Sigmoid colon (tissue), 7 donors: ENCODE measurements around the gene HNRNPA1L2. TPM values are rescaled to one million over a fixed set of nuclear protein-coding genes. Genes with fewer than 3 reads are reported as not detected.

ENCODE experiments used
- DNase-seq: peaks from one replicate; pipeline ENCODE4 v3.0.0-alpha.2; 2019
- H3K27ac ChIP-seq, 4 donors: fragments of 200-600 bp; sonication (generic); one replicate each; pipeline ENCODE4 v1.5.1; 2016 to 2019; ENCODE audit warnings: mild to moderate bottlenecking in 1 of 4
- H3K27me3 ChIP-seq, 3 donors: fragments of 200-600 bp; sonication (generic); one replicate each; pipeline ENCODE4 v1.5.1; 2019; ENCODE audit warnings: mild to moderate bottlenecking in 1 of 3
- H3K36me3 ChIP-seq, 4 donors: fragments of 200-600 bp; sonication (generic); one replicate each; pipeline ENCODE4 v1.5.1; 2016 to 2019
- H3K4me1 ChIP-seq, 4 donors: fragments of 200-600 bp; sonication (generic); one replicate each; pipeline ENCODE4 v1.5.1; 2017 to 2019
- H3K4me3 ChIP-seq, 4 donors: fragments of 200-600 bp; sonication (generic); one replicate each; pipeline ENCODE4 v1.5.1; 2017 to 2019; ENCODE audit warnings: mild to moderate bottlenecking in 2 of 4, moderate library complexity in 1 of 4
- H3K9me3 ChIP-seq, 4 donors: fragments of 200-600 bp in 3 of 4; sonication (generic) in 3 of 4; one replicate each; pipeline versions ENCODE4 v1.5.1 to v1.6.1; 2013 to 2019
- EP300 ChIP-seq, 4 donors: sonication (generic); formaldehyde crosslinking; IDR thresholded peaks; one replicate each; pipeline ENCODE4 v1.6.1; 2017; ENCODE audit warnings: antibody characterized with exemption in 4 of 4
- POLR2A ChIP-seq, 2 donors: fragments of 450-650 bp; IDR thresholded peaks; one replicate each; pipeline ENCODE4 v1.6.1; 2016; ENCODE audit warnings: antibody characterized with exemption in 2 of 2, mild to moderate bottlenecking in 2 of 2, moderate library complexity in 2 of 2
- POLR2AphosphoS5 ChIP-seq, 4 donors: sonication (generic); formaldehyde crosslinking; IDR thresholded peaks; one replicate each; pipeline ENCODE4 v1.6.1; 2017; ENCODE audit warnings: antibody characterized with exemption in 4 of 4
- WGBS, 2 donors: extraction: QIAGEN DNeasy Blood & Tissue Kit; methylation state at CpG; one replicate each; pipeline ENCODE4 v1.1.7; 2013; 5-methylcytosine and 5-hydroxymethylcytosine counted together
- intact Hi-C: fragments of 100-400 bp; cut with DNase I; formaldehyde crosslinking; loops from one replicate; pipeline ENCODE4 v1.15.1; 2023
- polyA plus RNA-seq, 3 donors: library from polyadenylated mRNA; stranded (reverse); fragments of 200-250 nt; gene quantifications; one replicate each; pipeline ENCODE4 v1.2.3, GENCODE V29; 2013
- total RNA-seq, 4 donors: library from RNA; depleted of rRNA; stranded (reverse); fragments of >200 nt; gene quantifications; one replicate each; pipeline ENCODE4 v1.1.0, GENCODE V29; 2016
- TF ChIP-seq, protein P1 (sequence below), 4 experiments: fragments of 450-650 bp in 3 of 4; fragments of 200-600 bp in 1 of 4; IDR thresholded peaks; one replicate each; pipeline ENCODE4 v1.5.1; 2016 to 2019; ENCODE audit warnings: antibody characterized with exemption in 4 of 4, mild to moderate bottlenecking in 3 of 4, moderate library complexity in 2 of 4
- donor health status: healthy with polysubstance abuse.
- donor health status: Bipolar disorder and iron deficiency.
- donor health status: healthy.

Gene HNRNPA1L2
- total and polyA plus RNA-seq, 7 donors = 0.95 to 6.2 (median 3.6) TPM

DNA sequence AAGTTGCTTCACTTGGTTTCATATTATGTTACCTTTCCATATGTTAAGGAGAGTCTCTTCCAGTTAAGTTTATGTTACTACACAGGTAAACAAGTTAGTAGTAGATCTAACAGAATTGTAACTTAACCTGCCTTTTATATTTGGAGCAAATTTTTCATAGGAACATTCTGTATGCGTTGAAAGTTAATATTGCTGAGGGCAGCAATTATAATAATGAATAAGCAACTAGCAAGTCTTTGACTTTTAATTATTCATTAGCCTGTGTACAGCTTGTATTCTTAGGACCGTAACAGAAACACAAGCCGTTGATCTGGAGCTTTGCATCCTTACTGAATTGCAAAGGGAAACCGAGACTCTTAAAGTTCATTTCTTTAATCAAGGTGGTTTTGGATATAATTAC is 22.0 kb downstream of the HNRNPA1L2 start:
- no peaks in the 10 kb centered on the region for H3K9me3 ChIP-seq
- H3K4me1 ChIP-seq = no peaks in the 10 kb centered on the region
- intact Hi-C loops = no loop called here
- H3K36me3 ChIP-seq = peaks cover 5 to 94% (median 26%) of the 10 kb centered on the region in 4 donors
- H3K27me3 ChIP-seq = no peaks in the 10 kb centered on the region
- no peak overlapping the region for H3K27ac ChIP-seq
- TF ChIP-seq EP300 (IDR thresholded peaks at IDR 0.05) (no peak), POLR2AphosphoS5 (IDR thresholded peaks at IDR 0.05) (no peak), POLR2A (IDR thresholded peaks at IDR 0.05) (no peak)
- TF ChIP-seq, protein P1, sequence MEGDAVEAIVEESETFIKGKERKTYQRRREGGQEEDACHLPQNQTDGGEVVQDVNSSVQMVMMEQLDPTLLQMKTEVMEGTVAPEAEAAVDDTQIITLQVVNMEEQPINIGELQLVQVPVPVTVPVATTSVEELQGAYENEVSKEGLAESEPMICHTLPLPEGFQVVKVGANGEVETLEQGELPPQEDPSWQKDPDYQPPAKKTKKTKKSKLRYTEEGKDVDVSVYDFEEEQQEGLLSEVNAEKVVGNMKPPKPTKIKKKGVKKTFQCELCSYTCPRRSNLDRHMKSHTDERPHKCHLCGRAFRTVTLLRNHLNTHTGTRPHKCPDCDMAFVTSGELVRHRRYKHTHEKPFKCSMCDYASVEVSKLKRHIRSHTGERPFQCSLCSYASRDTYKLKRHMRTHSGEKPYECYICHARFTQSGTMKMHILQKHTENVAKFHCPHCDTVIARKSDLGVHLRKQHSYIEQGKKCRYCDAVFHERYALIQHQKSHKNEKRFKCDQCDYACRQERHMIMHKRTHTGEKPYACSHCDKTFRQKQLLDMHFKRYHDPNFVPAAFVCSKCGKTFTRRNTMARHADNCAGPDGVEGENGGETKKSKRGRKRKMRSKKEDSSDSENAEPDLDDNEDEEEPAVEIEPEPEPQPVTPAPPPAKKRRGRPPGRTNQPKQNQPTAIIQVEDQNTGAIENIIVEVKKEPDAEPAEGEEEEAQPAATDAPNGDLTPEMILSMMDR (IDR thresholded peaks at IDR 0.05) = no peak
- DNase-seq = no peak
- no peak overlapping the region for H3K4me3 ChIP-seq
- 98% methylated on average over 4 of the region's 4 CpGs for WGBS, 2 donors

GRCh38 chr13:52665325-52665724 is 23.1 kb downstream of the HNRNPA1L2 start:
- DNase-seq = no peak
- no peak for TF ChIP-seq POLR2A (IDR thresholded peaks at IDR 0.05)
- TF ChIP-seq, protein P1 (IDR thresholded peaks at IDR 0.05) = peak in 1 of 4 experiments; percentile 21
- intact Hi-C loops = no loop called here
- no peaks in the 10 kb centered on the region for H3K27me3 ChIP-seq
- no peak overlapping the region for H3K4me3 ChIP-seq
- H3K36me3 ChIP-seq = peaks cover 5 to 91% (median 25%) of the 10 kb centered on the region in 4 donors
- H3K4me1 ChIP-seq = no peaks in the 10 kb centered on the region
- no peaks in the 10 kb centered on the region for H3K9me3 ChIP-seq
- no peak overlapping the region for H3K27ac ChIP-seq

- peaks cover 4 to 64% (median 10%) of the 10 kb centered on the region in 4 donors for H3K36me3 ChIP-seq
- TF ChIP-seq, protein P1 (IDR thresholded peaks at IDR 0.05) = no peak
- TF ChIP-seq POLR2A (IDR thresholded peaks at IDR 0.05) (no peak), POLR2AphosphoS5 (IDR thresholded peaks at IDR 0.05) (no peak), EP300 (IDR thresholded peaks at IDR 0.05) (no peak)
- H3K4me1 ChIP-seq = no peaks in the 10 kb centered on the region
- H3K9me3 ChIP-seq = no peaks in the 10 kb centered on the region
- no peaks in the 10 kb centered on the region for H3K27me3 ChIP-seq
- no peak overlapping the region for H3K27ac ChIP-seq
- DNase-seq = no peak
- 88 to 91% methylated on average over 2 of the region's 2 CpGs for WGBS, 2 donors
- intact Hi-C loops = no loop called here
- no peak overlapping the region for H3K4me3 ChIP-seq
These were observed 27.4 kb downstream of the HNRNPA1L2 start for GRCh38 chr13:52669677-52670076.

GRCh38 chr13:52670726-52671125 is 28.5 kb downstream of the HNRNPA1L2 start:
- DNase-seq = no peak
- Histone ChIP-seq H3K4me1 (no peaks in the 10 kb centered on the region), H3K27ac (no peak overlapping the region), H3K27me3 (no peaks in the 10 kb centered on the region), H3K4me3 (no peak overlapping the region), H3K9me3 (no peaks in the 10 kb centered on the region), H3K36me3 (peaks cover 4 to 64% (median 10%) of the 10 kb centered on the region in 4 donors)
- WGBS, 2 donors = 96 to 97% methylated on average over 8 of the region's 8 CpGs
- TF ChIP-seq POLR2AphosphoS5 (IDR thresholded peaks at IDR 0.05) = no peak
- TF ChIP-seq POLR2A (IDR thresholded peaks at IDR 0.05) = no peak
- TF ChIP-seq EP300 (IDR thresholded peaks at IDR 0.05) = no peak
- TF ChIP-seq, protein P1 (IDR thresholded peaks at IDR 0.05) = no peak
- intact Hi-C loops = no loop called here

DNA sequence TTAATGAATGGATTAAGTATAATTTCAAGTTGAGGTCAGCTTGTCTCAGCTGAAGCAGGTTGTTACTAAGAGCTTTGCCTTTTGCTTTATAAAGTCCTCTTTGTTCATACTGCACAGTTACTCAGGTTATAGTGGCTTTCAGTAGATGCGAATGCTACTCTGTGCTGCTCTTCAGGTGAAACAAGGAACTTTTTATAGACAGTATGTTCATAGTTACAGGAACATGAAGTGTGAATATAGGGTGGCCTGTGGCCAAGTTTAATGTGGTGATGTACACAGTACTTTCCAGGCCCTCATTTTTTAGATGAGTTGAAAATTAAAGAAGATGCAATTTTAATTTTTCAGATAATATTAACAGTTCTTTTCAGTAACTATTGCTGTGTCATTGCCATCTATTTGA is 31.2 kb downstream of the HNRNPA1L2 start:
- H3K9me3 ChIP-seq = no peaks in the 10 kb centered on the region
- TF ChIP-seq POLR2A (IDR thresholded peaks at IDR 0.05) (no peak), EP300 (IDR thresholded peaks at IDR 0.05) (no peak), POLR2AphosphoS5 (IDR thresholded peaks at IDR 0.05) (no peak)
- TF ChIP-seq, protein P1 (IDR thresholded peaks at IDR 0.05) = no peak
- H3K4me1 ChIP-seq = no peaks in the 10 kb centered on the region
- intact Hi-C loops = no loop called here
- DNase-seq = no peak
- H3K27ac ChIP-seq = no peak overlapping the region
- no peak overlapping the region for H3K4me3 ChIP-seq
- H3K36me3 ChIP-seq = peaks cover 0 to 61% (median 0%) of the 10 kb centered on the region in 4 donors
- 87 to 97% methylated on average over 1 of the region's 1 CpG for WGBS, 2 donors
- H3K27me3 ChIP-seq = no peaks in the 10 kb centered on the region
